Stimulated activated CD8-positive, alpha-beta memory T cell treated with anti-CD3 and anti-CD28 coated beads, Interleukin-12 subunit alpha, Interleukin-12 subunit beta, amount 100 ng/mL, for 24 hours (primary cell): ENCODE data around the gene HOMER3.

ENCODE experiments used
- DNase-seq: peaks from one replicate; pipeline ENCODE4 v3.0.0-alpha.2; 2020; ENCODE audit errors: extremely low read depth

HOMER3 gene

DNA sequence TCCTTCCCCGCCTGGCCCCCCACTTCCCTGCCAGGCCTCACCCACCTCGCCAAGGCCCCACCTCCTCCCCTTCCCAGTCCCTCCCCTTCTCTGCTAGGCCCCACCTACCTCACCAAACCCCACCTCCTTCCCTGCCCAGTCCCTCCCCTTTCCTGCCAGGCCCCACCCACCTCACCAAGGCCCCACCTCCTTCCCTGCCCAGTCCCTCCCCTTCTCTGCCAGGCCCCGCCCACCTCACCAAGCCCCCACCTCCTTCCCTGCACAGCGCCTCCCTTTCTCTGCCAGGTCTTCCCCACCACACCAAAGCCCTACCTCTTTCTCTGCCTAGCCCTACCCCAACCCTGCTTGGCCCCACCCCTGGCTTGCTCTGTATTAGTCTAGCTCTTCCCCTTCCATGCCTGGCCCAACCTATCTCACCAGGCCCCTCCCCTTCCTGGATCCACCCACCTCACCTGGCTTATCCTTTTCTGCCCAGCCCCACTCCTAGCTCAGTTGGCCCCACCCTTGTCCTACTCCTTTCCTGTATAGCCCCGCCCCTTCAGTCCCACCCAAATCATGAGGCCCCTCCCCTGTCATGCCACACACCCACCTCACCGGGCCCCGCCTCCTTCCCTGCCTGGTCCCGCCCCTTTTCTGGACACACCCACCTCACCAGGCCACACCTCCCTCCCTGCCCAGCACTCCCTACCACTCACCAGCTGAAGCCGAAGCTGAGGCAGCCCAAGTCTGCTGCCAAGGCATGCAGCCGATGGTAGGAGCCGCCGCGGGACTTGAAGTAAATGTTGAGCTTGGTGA is 61.2 kb downstream of the HOMER3 start:
- no peak for DNase-seq
